Ovary (tissue), 9 donors: ENCODE measurements around the gene METTL3. TPM values are rescaled to one million over a fixed set of nuclear protein-coding genes. Genes with fewer than 3 reads are reported as not detected.

Source experiments
- DNase-seq, 5 donors: peaks; one replicate each; pipeline ENCODE4 v3.0.0-alpha.2; 2019 to 2020
- H3K27ac ChIP-seq, 2 donors: fragments of 200-600 bp; one replicate each; pipeline versions ENCODE4 v1.5.1 to v1.8.0; 2019 to 2022
- H3K27me3 ChIP-seq: fragments of 200-600 bp; one replicate; pipeline ENCODE4 v1.8.0; 2022
- H3K36me3 ChIP-seq: fragments of 200-600 bp; sonication (generic); one replicate; pipeline ENCODE4 v1.5.1; 2019
- H3K4me1 ChIP-seq: one replicate; pipeline ENCODE4 v1.8.1; 2013; ENCODE audit warnings: mild to moderate bottlenecking, moderate library complexity; ENCODE audit not compliant: insufficient read depth
- H3K4me3 ChIP-seq: fragments of 200-600 bp; sonication (generic); one replicate; pipeline ENCODE4 v1.5.1; 2017
- H3K9me3 ChIP-seq, 2 donors: fragments of 200-600 bp in 1 of 2; sonication (generic) in 1 of 2; one replicate each; pipeline versions ENCODE4 v1.5.1 to v1.8.1; 2013 to 2019; ENCODE audit warnings: mild to moderate bottlenecking in 1 of 2, moderate library complexity in 1 of 2
- EP300 ChIP-seq: sonication (generic); formaldehyde crosslinking; IDR thresholded peaks from one replicate; pipeline ENCODE4 v1.6.1; 2017; ENCODE audit warnings: antibody characterized with exemption
- POLR2A ChIP-seq: fragments of 450-650 bp; IDR thresholded peaks from one replicate; pipeline ENCODE4 v1.6.1; 2017; ENCODE audit warnings: antibody characterized with exemption, mild to moderate bottlenecking, moderate library complexity
- WGBS, 3 donors: extraction: QIAGEN DNeasy Blood & Tissue Kit in 1 of 3; methylation state at CpG; one replicate each; pipeline versions ENCODE4 v1.1.5 to v1.1.7; 2013 to 2017; 5-methylcytosine and 5-hydroxymethylcytosine counted together
- intact Hi-C, 4 donors: fragments of 100-400 bp; cut with DNase I; formaldehyde crosslinking; loops; one replicate each; pipeline versions ENCODE4 v1.11.0 to v1.15.1; 2022 to 2023
- polyA plus RNA-seq, 2 donors: library from polyadenylated mRNA; stranded (reverse); fragments of 200-250 nt in 1 of 2; fragments of 350-450 nt in 1 of 2; fragmentation: Illumina TruSeq in 1 of 2; extraction: RNeasy Lipid Tissue Mini Kit (QIAGEN cat#74804) in 1 of 2; gene quantifications; one replicate each; pipeline ENCODE4 v1.2.3, GENCODE V29; 2013 to 2014
- total RNA-seq, 7 donors: library from RNA; depleted of rRNA in 2 of 7; stranded (reverse); fragments of >200 nt in 2 of 7; fragmentation: NEBNext Ultra II Directional in 3 of 7; extraction: Animal tissue kit (Norgen Biotek cat#: 25700) in 3 of 7; gene quantifications; one replicate each; pipeline versions ENCODE4 v1.1.0 to v1.2.4, GENCODE V29; 2016 to 2023
- TF ChIP-seq, protein P1 (sequence below), 3 donors: fragments of 450-650 bp in 2 of 3; fragments of 200-600 bp in 1 of 3; IDR thresholded peaks; one replicate each; pipeline versions ENCODE4 v1.5.1 to v1.8.0; 2016 to 2022; ENCODE audit warnings: antibody characterized with exemption in 3 of 3, mild to moderate bottlenecking in 1 of 3
- donor health status: DM: no; HTN: no; CAD: no; lungs with moderate emphysema.
- donor health status: DM: no; HTN: no; CAD: no.
- donor health status: Bipolar disorder and iron deficiency.
- donor health status: DM: yes; HTN: yes; CAD: no.
- donor health status: DM: no; HTN: no; CAD: no.
- donor health status: DM: yes; HTN: yes; CAD: no.

METTL3 gene
- total and polyA plus RNA-seq, 9 donors = 36.3 to 61.5 (median 40.9) TPM

DNA sequence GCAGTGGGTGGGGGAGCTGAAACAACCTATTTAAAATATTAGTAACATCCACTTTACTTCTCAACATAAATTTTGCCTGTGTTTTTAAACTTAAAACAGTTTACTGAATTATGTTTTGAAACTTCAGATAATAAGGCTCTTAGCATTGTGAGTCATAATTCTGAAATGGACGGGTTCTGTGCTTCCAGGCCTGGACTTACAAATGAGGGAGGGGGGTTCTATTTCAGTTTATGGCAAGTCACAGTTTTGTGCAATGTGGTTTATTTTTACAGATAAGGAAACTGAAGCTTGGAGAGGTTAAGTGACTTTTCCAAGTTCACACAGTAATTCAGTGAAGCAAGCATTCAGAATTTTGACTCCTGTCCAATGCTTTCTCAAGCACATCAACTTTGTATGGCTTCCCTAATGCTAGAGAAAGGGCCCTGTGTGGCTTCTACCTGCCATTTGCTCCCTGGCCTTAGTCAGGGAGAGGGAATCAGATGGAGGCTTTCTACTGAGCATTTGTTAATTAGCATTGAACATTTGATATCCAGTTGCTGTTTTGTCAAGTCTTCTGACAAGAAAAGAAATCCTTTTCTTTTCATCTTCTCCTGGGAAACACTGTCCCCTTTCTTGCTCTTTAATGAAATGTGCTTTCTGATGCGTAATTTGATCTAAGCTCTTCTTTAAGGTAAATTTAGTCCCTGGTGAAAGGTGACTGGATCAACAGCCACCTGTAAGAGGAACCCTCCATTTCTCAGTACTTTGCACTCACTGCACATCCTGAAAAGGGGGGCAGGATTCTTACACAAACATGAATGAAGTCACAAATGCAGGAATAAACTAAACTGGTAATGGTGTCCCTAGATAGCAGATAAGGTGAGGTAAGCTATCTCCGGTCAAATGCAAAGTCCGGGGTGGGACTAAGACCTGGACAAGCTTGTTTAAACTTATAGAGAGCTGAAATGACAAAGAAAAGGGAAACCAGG is 17.5 kb upstream of the METTL3 start:
- no peak overlapping the region for H3K27ac ChIP-seq
- H3K36me3 ChIP-seq = no peaks in the 10 kb centered on the region
- H3K9me3 ChIP-seq = no peaks in the 10 kb centered on the region
- H3K27me3 ChIP-seq = no peaks in the 10 kb centered on the region
- H3K4me1 ChIP-seq = peaks cover 4% of the 10 kb centered on the region
- no peak overlapping the region for H3K4me3 ChIP-seq
- no peak for DNase-seq
- TF ChIP-seq POLR2A (no peak), EP300 (no peak)
- TF ChIP-seq, protein P1, sequence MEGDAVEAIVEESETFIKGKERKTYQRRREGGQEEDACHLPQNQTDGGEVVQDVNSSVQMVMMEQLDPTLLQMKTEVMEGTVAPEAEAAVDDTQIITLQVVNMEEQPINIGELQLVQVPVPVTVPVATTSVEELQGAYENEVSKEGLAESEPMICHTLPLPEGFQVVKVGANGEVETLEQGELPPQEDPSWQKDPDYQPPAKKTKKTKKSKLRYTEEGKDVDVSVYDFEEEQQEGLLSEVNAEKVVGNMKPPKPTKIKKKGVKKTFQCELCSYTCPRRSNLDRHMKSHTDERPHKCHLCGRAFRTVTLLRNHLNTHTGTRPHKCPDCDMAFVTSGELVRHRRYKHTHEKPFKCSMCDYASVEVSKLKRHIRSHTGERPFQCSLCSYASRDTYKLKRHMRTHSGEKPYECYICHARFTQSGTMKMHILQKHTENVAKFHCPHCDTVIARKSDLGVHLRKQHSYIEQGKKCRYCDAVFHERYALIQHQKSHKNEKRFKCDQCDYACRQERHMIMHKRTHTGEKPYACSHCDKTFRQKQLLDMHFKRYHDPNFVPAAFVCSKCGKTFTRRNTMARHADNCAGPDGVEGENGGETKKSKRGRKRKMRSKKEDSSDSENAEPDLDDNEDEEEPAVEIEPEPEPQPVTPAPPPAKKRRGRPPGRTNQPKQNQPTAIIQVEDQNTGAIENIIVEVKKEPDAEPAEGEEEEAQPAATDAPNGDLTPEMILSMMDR (IDR thresholded peaks at IDR 0.05) = no peak
- intact Hi-C loops = no loop called here
- WGBS, 3 donors = 72% methylated on average over 4 of the region's 4 CpGs

GRCh38 chr14:21527318-21527679 is 16.2 kb upstream of the METTL3 start:
- Histone ChIP-seq H3K4me3 (no peak overlapping the region), H3K27ac (no peak overlapping the region), H3K9me3 (no peaks in the 10 kb centered on the region), H3K36me3 (no peaks in the 10 kb centered on the region), H3K27me3 (no peaks in the 10 kb centered on the region), H3K4me1 (peaks cover 4% of the 10 kb centered on the region)
- intact Hi-C loops = no loop called here
- no peak for TF ChIP-seq EP300
- no peak for TF ChIP-seq POLR2A
- TF ChIP-seq, protein P1 (IDR thresholded peaks at IDR 0.05) = no peak
- no peak for DNase-seq
- 43 to 58% (median 45%) methylated on average over 1 of the region's 1 CpG for WGBS, 3 donors

- H3K27me3 ChIP-seq = no peaks in the 10 kb centered on the region
- peak overlapping the region; percentile 58 for H3K4me3 ChIP-seq
- intact Hi-C loops = no loop called here
- no peak for DNase-seq
- H3K36me3 ChIP-seq = no peaks in the 10 kb centered on the region
- H3K9me3 ChIP-seq = no peaks in the 10 kb centered on the region
- peak overlapping the region in 1 of 2 donors; percentile 71 for H3K27ac ChIP-seq
- no peak for TF ChIP-seq POLR2A
- TF ChIP-seq, protein P1 (IDR thresholded peaks at IDR 0.05) = no peak
- TF ChIP-seq EP300 = no peak
- 12 to 19% (median 13%) methylated on average over 13 of the region's 13 CpGs for WGBS, 3 donors
- H3K4me1 ChIP-seq = peaks cover 4% of the 10 kb centered on the region
Observed at GRCh38 chr14:21526672-21527317, 15.7 kb upstream of the METTL3 start.

DNA sequence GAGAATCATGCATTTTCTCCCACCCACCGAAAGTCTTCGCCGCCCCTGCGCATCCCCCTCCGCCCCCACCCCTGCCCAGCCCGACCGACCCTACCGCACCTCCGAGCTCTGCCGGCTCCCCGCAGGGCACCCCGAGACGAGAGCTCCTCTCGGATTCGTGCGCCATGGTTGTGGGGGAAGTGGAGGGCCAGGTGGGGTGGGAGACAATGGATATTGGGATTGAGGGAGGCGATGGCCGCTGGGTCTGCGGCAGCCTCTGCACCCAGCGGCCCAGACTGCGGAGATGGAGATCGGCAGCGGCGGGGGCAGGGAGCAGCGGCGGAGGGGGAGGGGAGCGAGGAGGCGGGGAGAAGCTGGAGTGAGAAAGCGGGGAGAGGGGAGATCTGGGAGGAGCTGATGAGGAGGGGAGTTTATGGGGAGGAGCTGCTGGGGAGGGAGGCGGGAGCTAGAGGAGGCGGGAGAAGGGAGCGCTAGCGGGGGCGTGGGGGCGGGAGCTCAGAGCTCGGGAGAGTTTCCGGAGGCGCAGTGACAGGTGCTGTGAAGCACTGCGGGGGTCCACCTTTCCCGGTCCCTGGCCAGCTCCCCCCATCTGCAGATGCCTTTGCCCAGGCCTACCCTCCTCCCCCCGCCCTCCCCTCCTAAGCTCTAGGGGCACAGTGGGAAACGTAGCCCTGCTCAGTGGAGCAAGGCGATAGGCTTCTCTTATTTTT is 15.0 kb upstream of the METTL3 start, which contains the start of gene SALL2:
Gene SALL2, minus strand, starts transcription at position 385 of the 710 bp plus-strand sequence. Its CDS starts 219 bp downstream, at position 166.
- intact Hi-C loops = no loop called here
- DNase-seq = peak; percentile 84 to 86 (median 85)
- TF ChIP-seq POLR2A (no peak), EP300 (no peak)
- TF ChIP-seq, protein P1 (IDR thresholded peaks at IDR 0.05) = no peak
- no peaks in the 10 kb centered on the region for H3K27me3 ChIP-seq
- peak within 1 kb of the TSS; percentile 53 to 71 for H3K27ac ChIP-seq
- H3K9me3 ChIP-seq = no peaks in the 10 kb centered on the region
- WGBS, 3 donors = 0 to 1% (median 1%) methylated on average over 41 to 43 of the region's 43 CpGs
- peak within 1 kb of the TSS; percentile 58 for H3K4me3 ChIP-seq
- peaks cover 4% of the 10 kb centered on the region for H3K4me1 ChIP-seq
- H3K36me3 ChIP-seq = no peaks in the 10 kb centered on the region
